ENCODE results near the gene APOBEC3G.

The APOBEC3G gene

GRCh38 chr22:39092111-39092862, 15.2 kb downstream of the APOBEC3G start:
- no peak for DNase-seq (ENCODE audit: low spot score)

- DNase-seq (ENCODE audit: low spot score) = no peak
These were observed 17.8 kb downstream of the APOBEC3G start for GRCh38 chr22:39094717-39095389.

DNA sequence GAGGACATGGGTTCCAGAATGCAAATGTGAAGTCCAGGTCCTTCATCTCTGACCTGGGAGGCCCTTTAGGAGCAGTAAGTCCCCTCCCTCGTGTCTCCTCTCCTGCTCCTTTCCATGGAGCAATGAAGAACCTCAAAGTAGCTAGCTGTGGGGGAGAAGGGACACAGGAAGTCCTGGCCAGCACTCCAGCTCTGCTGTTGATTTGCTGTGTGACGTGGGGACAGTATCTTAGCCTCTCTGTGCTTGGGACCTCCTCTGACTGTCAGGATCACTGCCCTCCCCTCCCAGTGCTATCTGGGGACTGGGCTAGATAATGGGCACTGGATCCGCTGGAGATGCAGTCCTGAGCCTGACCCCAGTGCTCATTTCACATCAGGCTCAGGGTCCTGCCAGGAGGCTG, 18.9 kb downstream of the APOBEC3G start:
- no peak for DNase-seq (ENCODE audit: low spot score)

DNA sequence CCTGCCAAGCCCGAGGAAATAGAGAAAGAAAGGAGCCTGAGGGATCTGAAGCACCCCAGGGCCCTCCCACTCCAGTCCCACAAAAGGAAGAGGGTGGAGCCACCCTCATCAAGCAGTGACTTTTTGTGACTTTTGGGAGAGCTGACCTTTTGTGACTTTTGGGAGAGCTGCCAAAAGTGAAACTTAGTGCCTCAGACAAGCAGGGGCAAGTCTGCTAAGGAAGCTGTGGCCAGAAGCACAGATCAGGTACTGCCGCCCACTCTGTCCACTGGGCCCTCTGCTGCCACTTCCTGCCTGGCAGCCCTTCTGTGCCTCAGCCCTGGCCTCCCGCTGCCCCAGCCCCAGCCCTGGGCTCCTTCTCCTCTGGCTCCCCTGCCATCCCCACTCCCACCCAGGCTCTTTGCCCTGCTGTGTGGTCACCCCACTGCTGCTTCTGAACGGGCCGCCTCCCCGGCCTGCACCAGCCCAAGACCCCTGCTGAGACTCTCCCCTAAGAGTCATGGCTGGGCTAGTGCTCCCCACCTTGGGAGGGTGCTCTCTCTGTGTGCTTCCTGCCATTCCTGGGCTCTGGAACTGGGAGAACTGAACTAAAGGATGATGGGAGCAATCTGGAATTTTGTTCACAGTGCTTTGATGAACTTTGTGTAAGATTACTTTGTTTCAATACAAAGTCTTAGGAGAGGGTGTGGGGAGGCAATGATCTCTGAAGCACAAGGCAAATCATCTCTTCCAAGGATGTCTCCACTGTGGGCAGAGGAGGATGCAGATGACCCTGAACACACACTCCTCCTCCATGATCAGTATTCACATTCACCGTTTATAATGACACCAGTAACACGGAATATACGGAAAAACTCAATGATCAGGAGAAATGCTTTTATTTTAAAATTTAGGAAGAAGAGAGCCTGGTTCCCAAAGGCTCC, 20.3 kb downstream of the APOBEC3G start, which contains the start of gene APOBEC3H:
Gene APOBEC3H (plus strand): TSS at position 147 of the 923 bp plus-strand sequence. CDS start 3,035 bp downstream, outside the sequence.
- DNase-seq (ENCODE audit: low spot score) = no peak

DNA sequence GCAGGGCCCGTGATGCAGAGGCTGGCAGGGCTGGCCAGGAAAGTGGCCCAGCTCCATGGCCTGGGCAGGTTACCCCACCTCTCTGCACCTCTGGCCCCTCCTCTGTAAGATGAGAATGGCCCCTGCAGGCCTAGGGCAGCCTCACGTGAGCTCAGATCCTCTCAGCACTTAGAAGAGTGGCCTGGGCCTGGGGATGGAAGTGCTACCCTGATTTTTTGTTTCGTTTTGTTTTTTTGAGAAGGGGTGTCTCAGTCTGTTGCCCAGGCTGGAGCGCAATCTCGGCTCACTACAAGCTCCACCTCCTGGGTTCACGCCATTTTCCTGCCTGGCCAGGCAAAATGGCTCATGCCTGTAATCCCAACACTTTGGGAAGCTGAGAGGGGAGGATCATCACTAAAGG, 21.0 kb downstream of the APOBEC3G start:
- DNase-seq (ENCODE audit: low spot score) = no peak

- DNase-seq (ENCODE audit: low spot score) = no peak
These were observed 21.5 kb downstream of the APOBEC3G start for GRCh38 chr22:39098576-39098975.

DNA sequence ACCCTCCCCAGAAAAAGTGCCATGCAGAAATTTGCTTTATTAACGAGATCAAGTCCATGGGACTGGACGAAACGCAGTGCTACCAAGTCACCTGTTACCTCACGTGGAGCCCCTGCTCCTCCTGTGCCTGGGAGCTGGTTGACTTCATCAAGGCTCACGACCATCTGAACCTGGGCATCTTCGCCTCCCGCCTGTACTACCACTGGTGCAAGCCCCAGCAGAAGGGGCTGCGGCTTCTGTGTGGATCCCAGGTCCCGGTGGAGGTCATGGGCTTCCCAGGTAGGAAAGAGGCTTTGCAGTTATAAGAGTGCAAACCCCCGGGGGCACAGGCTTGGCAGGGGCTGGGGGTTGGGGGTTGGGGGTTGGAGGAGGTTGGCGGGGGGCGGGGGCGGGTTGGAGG, 24.2 kb downstream of the APOBEC3G start:
- DNase-seq (ENCODE audit: low spot score) = no peak

DNA sequence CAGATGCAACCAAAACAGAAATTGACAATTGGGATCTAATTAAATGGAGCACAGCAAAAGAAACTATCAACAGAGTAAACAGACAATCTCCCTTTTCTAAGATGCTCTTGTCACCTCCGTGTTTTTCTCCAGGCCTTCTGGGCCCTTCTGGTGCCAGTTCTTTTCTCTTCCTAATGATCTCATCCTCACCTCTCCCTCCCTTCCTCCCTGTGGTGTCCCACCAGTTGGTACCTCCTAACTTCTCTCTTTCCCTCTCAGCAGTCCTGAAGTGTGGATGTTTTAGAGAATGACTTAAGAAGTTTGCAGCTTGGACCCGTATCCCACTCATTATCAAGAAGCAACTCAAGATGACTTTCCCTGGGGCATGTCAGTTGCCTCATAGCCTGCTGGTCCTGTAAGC, 26.4 kb downstream of the APOBEC3G start:
- no peak for DNase-seq (ENCODE audit: low spot score)

GRCh38 chr22:39106326-39106725, 29.3 kb downstream of the APOBEC3G start:
- no peak for DNase-seq (ENCODE audit: low spot score)

GRCh38 chr22:39108487-39108886, 31.4 kb downstream of the APOBEC3G start:
- DNase-seq (ENCODE audit: low spot score) = no peak

DNA sequence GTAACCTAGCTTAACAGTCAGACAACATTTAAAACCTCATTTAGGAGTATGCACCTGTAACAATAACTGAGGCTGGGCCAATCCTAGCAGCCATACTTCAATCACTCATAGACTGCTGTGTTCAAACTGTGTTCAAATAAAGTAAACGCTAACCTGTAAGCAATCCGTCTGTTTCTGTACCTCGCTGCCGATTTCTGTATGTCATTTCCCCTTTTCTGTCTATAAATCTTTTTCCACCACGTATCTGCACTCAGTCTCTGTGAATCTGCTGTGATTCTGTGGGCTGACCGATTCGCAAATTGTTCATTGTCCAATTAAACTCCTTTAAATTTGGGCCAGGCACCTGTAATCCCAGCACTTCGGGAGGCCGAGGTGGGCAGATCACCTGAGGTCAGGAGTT, 32.3 kb downstream of the APOBEC3G start:
- no peak for DNase-seq (ENCODE audit: low spot score)

DNA sequence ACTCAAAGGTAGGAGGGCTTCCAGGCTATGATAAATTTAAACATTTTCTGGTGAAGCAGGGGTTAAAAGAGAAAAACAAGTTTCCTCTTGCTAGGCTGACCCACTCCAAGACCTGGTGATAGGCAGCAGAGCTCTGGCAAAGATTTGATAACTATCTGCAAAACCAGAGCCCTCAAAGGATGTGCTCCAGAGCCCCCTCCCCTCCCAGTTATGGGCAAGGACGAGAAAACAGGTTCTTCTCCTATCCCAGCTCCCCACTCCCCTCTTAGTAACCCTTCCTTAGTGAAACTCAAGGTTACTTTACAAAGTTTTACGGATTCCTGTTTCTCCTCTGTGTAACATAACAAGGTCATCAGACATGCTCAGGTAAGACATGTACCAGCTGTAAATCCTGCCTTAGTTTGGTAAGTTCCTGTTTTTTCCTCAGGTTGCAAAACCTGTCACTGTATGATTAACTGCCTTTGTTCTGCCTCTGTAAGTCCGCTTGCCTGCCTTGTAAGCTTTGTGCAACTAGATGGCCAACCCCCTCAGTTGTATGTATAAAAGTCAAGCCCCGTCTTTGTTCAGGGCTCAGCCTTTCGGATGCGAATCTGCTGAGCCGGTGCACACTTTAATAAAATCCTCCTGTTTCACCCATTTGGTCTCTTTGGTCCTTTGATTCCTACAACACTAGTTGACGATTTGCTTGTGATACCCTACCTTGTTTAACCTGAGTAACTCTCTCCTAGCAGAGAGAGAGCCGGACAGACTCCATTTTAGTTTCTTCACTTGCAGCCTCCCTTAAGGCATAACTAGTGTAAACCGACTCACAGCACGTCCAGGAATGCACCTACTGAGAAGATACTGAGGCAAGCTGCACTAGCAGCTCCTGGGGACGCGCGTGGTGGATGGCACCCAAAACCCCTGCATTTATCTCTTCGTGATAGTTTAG, 33.8 kb downstream of the APOBEC3G start:
- DNase-seq (ENCODE audit: low spot score) = no peak

DNA sequence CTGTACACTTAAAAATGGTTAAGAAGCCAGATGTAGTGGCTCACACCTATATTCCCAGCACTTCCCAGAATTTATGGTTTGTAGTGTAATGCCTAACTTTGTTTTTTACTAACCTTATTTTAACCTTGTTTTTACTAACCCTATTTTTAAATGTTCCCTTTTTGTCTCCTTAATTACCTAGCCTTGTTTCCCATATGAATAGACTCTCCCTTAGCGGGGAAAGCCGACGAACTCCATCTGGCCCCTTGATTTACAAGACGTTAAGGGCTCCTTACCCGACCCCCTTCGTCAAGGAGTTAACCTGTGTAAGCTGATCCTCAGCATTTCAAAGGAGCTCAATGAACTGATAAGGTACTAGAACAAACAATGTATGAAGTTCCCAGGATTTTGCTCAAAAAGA, 37.0 kb downstream of the APOBEC3G start:
- DNase-seq (ENCODE audit: low spot score) = no peak

DNA sequence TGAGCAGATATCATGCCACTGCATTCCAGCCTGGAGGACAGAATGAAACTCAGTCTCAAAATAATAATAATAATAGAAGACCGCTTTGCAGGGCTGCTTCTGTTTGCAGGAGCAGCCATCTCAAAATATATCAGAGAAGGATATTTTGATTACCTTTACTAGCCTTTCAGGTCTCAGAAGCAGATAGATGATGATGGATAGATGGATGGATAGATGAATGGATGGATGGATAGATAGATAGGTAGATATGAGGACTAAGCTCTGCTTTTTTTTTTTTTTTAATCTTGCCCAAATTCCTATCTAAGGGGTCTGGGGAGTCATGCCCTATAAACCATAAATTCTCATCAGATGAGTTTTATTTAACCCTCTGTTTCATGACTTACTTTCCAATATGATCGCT, 38.5 kb downstream of the APOBEC3G start:
- DNase-seq (ENCODE audit: low spot score) = no peak

DNA sequence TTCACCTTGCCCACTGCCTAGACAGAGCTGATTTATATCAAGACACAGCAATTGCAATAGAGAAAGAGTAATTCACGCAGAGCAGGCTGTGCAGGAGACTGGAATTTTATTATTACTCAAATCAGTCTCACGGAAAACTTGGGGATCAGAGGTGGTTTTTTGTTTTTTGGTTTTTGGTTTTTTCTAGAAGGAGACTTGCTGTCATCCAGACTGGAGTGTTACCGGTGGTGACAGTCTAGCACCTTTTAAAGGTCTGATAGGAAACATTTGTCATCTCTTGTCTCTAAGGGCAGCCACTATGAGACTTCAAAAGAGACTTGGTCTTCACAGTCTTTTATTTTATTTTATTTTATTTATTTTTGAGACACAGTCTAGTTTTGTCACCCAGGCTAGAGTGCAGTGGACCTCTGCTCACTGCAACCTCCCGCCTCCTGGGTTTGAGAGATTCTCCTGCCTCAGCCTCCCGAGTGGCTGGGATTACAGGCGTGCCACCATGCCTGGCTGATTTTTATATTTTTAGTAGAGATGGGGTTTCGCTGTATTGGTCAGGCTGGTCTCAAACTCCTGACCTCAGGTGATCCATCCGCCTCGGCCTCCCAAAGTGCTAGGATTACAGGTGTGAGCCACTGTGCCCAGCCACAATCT, 39.0 kb downstream of the APOBEC3G start:
- DNase-seq (ENCODE audit: low spot score) = no peak

GRCh38 chr22:39117585-39118191, 40.6 kb downstream of the APOBEC3G start:
- DNase-seq (ENCODE audit: low spot score) = no peak

GRCh38 chr22:39120983-39121382, 43.9 kb downstream of the APOBEC3G start:
- no peak for DNase-seq (ENCODE audit: low spot score)

- no peak for DNase-seq (ENCODE audit: low spot score)
These were observed 45.8 kb downstream of the APOBEC3G start for GRCh38 chr22:39122772-39123470.

GRCh38 chr22:39123751-39124581, 46.9 kb downstream of the APOBEC3G start:
- DNase-seq (ENCODE audit: low spot score) = no peak
